ENCODE results near the gene CARS1. TPM values are rescaled to one million over a fixed set of nuclear protein-coding genes. Genes with fewer than 3 reads are reported as not detected.

Gene CARS1
- 52.4 and 63.7 TPM in 2 replicates for total RNA-seq

GRCh38 chr11:3057069-3057963, at the start of gene CARS1:
CARS1 (minus strand) TSS chr11:3057423; CDS start chr11:3057367, 56 bp downstream.
- DNase-seq (ENCODE audit: low read depth) = peak; percentile 84

- DNase-seq (ENCODE audit: low read depth) = no peak
These were observed 48.8 kb upstream of the CARS1 start for GRCh38 chr11:3105791-3106735.

GRCh38 chr11:3104961-3105790, 48.0 kb upstream of the CARS1 start:
- no peak for DNase-seq (ENCODE audit: low read depth)

- no peak for DNase-seq (ENCODE audit: low read depth)
These were observed 47.0 kb upstream of the CARS1 start for GRCh38 chr11:3104051-3104714.

GRCh38 chr11:3103076-3103475, 45.9 kb upstream of the CARS1 start:
- no peak for DNase-seq (ENCODE audit: low read depth)

GRCh38 chr11:3102641-3102921, 45.4 kb upstream of the CARS1 start:
- no peak for DNase-seq (ENCODE audit: low read depth)

- no peak for DNase-seq (ENCODE audit: low read depth)
These were observed 44.9 kb upstream of the CARS1 start for GRCh38 chr11:3101921-3102640.

- DNase-seq (ENCODE audit: low read depth) = no peak
These were observed 42.0 kb upstream of the CARS1 start for GRCh38 chr11:3099178-3099577.

GRCh38 chr11:3096909-3097530, 39.8 kb upstream of the CARS1 start:
- no peak for DNase-seq (ENCODE audit: low read depth)

- peak; percentile 96 for DNase-seq (ENCODE audit: low read depth)
These were observed 38.6 kb upstream of the CARS1 start for GRCh38 chr11:3095712-3096361.

- DNase-seq (ENCODE audit: low read depth) = no peak
These were observed 37.1 kb upstream of the CARS1 start for GRCh38 chr11:3094223-3094824.

- no peak for DNase-seq (ENCODE audit: low read depth)
These were observed 36.3 kb upstream of the CARS1 start for GRCh38 chr11:3093281-3094191.

GRCh38 chr11:3092603-3093141, 35.4 kb upstream of the CARS1 start:
- DNase-seq (ENCODE audit: low read depth) = no peak

GRCh38 chr11:3091846-3092602, 34.8 kb upstream of the CARS1 start:
- DNase-seq (ENCODE audit: low read depth) = peak; percentile 50

- no peak for DNase-seq (ENCODE audit: low read depth)
These were observed 34.0 kb upstream of the CARS1 start for GRCh38 chr11:3091081-3091845.

Measured in renal cortical epithelial cell (primary cell).